EH (cell line): ENCODE measurements around the gene UVSSA.
"Not testable (repeated sequence)": the region's sequence is repeated elsewhere in the genome, so short reads cannot be mapped to it uniquely, and the experiment has no call there.

Source experiments
- DNase-seq: peaks from one replicate; pipeline ENCODE4 v3.0.0-alpha.2; 2015; ENCODE audit warnings: low read depth

Gene UVSSA

GRCh38 chr4:1364217-1364616 lies 17.2 kb downstream of the UVSSA start:
- no peak for DNase-seq

- no peak for DNase-seq
Measured at GRCh38 chr4:1364748-1365147, 17.7 kb downstream of the UVSSA start.

- no peak for DNase-seq
Measured at GRCh38 chr4:1365271-1366178, 18.5 kb downstream of the UVSSA start.

GRCh38 chr4:1366371-1367229 lies 19.6 kb downstream of the UVSSA start:
- DNase-seq: no peak

GRCh38 chr4:1367230-1367935 lies 20.4 kb downstream of the UVSSA start:
- no peak for DNase-seq

- DNase-seq: no peak
Measured at GRCh38 chr4:1367936-1368289, 20.9 kb downstream of the UVSSA start.

- DNase-seq: no peak
Measured at GRCh38 chr4:1368421-1369090, 21.5 kb downstream of the UVSSA start.

- no peak for DNase-seq
Measured at GRCh38 chr4:1369091-1369450, 22.1 kb downstream of the UVSSA start.

- DNase-seq: no peak
Measured at GRCh38 chr4:1369479-1370079, 22.6 kb downstream of the UVSSA start.

- DNase-seq: no peak
Measured at GRCh38 chr4:1370321-1371124, 23.5 kb downstream of the UVSSA start.

- no peak for DNase-seq
Measured at GRCh38 chr4:1371176-1372165, 24.5 kb downstream of the UVSSA start.

GRCh38 chr4:1372576-1372975 lies 25.6 kb downstream of the UVSSA start:
- DNase-seq: not testable (repeated sequence)

- no peak for DNase-seq
Measured at GRCh38 chr4:1373892-1374705, 27.1 kb downstream of the UVSSA start.

GRCh38 chr4:1374706-1375045 lies 27.7 kb downstream of the UVSSA start:
- DNase-seq: no peak

- DNase-seq: no peak
Measured at GRCh38 chr4:1375051-1375721, 28.2 kb downstream of the UVSSA start.

GRCh38 chr4:1375761-1376322 lies 28.8 kb downstream of the UVSSA start:
- DNase-seq: no peak

- DNase-seq: no peak
Measured at GRCh38 chr4:1376391-1376840, 29.4 kb downstream of the UVSSA start.
